Measurements from ENCODE around the gene NAA16.

NAA16 gene

GRCh38 chr13:41332829-41333228, 21.8 kb downstream of the NAA16 start:
- no peaks in the 10 kb centered on the region for H3F3A ChIP-seq (ENCODE audit: insufficient read depth, low read length)
- no peaks in the 10 kb centered on the region for H3K9me3 ChIP-seq (replicated peaks; ENCODE audit: insufficient read depth, low read length)
- no peak overlapping the region for H2AFZ ChIP-seq (ENCODE audit: low read length)
- H3K4me1 ChIP-seq (ENCODE audit: low read length): no peaks in the 10 kb centered on the region
- no peaks in the 10 kb centered on the region for H4K20me1 ChIP-seq (ENCODE audit: insufficient read depth, low read length)
- no peak overlapping the region for H3K4me3 ChIP-seq (ENCODE audit: low read length)
- H3K9me2 ChIP-seq (replicated peaks; ENCODE audit: insufficient read depth, low read length): no peaks in the 10 kb centered on the region
- no peaks in the 10 kb centered on the region for H3K79me2 ChIP-seq (ENCODE audit: low read length)
- no peaks in the 10 kb centered on the region; the same call in 1 of the 2 replicates for H3K36me3 ChIP-seq (replicated peaks; ENCODE audit: insufficient read depth, low read length)
- no peak for TF ChIP-seq EZH2 (optimal IDR thresholded peaks at IDR 0.05; ENCODE audit: low read depth, low read length)
- TF ChIP-seq CTCF (IDR thresholded peaks at IDR 0.05; ENCODE audit: low read length): no peak
- no peak for TF ChIP-seq EZH2phosphoT487 (IDR thresholded peaks at IDR 0.05; ENCODE audit: low read length)
- H3K4me2 ChIP-seq (ENCODE audit: low read depth, low read length): no peak overlapping the region
- no peaks in the 10 kb centered on the region for H3K27me3 ChIP-seq (replicated peaks; ENCODE audit: insufficient read depth, low read length)
- H3K27ac ChIP-seq (ENCODE audit: low read length): no peak overlapping the region
- no peak overlapping the region for H3K9ac ChIP-seq (ENCODE audit: low read length)
- DNase-seq: no peak

- H2AFZ ChIP-seq (ENCODE audit: low read length): no peak overlapping the region
- no peaks in the 10 kb centered on the region for H3K4me1 ChIP-seq (ENCODE audit: low read length)
- no peak overlapping the region for H3K4me2 ChIP-seq (ENCODE audit: low read depth, low read length)
- H3K9me2 ChIP-seq (replicated peaks; ENCODE audit: insufficient read depth, low read length): no peaks in the 10 kb centered on the region
- no peak overlapping the region for H3K4me3 ChIP-seq (ENCODE audit: low read length)
- TF ChIP-seq CTCF (IDR thresholded peaks at IDR 0.05; ENCODE audit: low read length) (no peak), EZH2 (optimal IDR thresholded peaks at IDR 0.05; ENCODE audit: low read depth, low read length) (no peak), EZH2phosphoT487 (IDR thresholded peaks at IDR 0.05; ENCODE audit: low read length) (no peak)
- no peak for DNase-seq
- no peak overlapping the region for H3K27ac ChIP-seq (ENCODE audit: low read length)
- no peaks in the 10 kb centered on the region for H3K79me2 ChIP-seq (ENCODE audit: low read length)
- no peaks in the 10 kb centered on the region for H3K27me3 ChIP-seq (replicated peaks; ENCODE audit: insufficient read depth, low read length)
- H3K9me3 ChIP-seq (replicated peaks; ENCODE audit: insufficient read depth, low read length): no peaks in the 10 kb centered on the region
- H3F3A ChIP-seq (ENCODE audit: insufficient read depth, low read length): no peaks in the 10 kb centered on the region
- no peaks in the 10 kb centered on the region; the same call in 1 of the 2 replicates for H3K36me3 ChIP-seq (replicated peaks; ENCODE audit: insufficient read depth, low read length)
- no peaks in the 10 kb centered on the region for H4K20me1 ChIP-seq (ENCODE audit: insufficient read depth, low read length)
- H3K9ac ChIP-seq (ENCODE audit: low read length): no peak overlapping the region
Observed at GRCh38 chr13:41334810-41335209, 23.7 kb downstream of the NAA16 start.

- no peaks in the 10 kb centered on the region for H3K27me3 ChIP-seq (replicated peaks; ENCODE audit: insufficient read depth, low read length)
- no peaks in the 10 kb centered on the region for H3K9me3 ChIP-seq (replicated peaks; ENCODE audit: insufficient read depth, low read length)
- H4K20me1 ChIP-seq (ENCODE audit: insufficient read depth, low read length): no peaks in the 10 kb centered on the region
- no peaks in the 10 kb centered on the region for H3K4me1 ChIP-seq (ENCODE audit: low read length)
- no peaks in the 10 kb centered on the region for H3K36me3 ChIP-seq (replicated peaks; ENCODE audit: insufficient read depth, low read length)
- TF ChIP-seq EZH2phosphoT487 (IDR thresholded peaks at IDR 0.05; ENCODE audit: low read length) (no peak), EZH2 (optimal IDR thresholded peaks at IDR 0.05; ENCODE audit: low read depth, low read length) (no peak), CTCF (IDR thresholded peaks at IDR 0.05; ENCODE audit: low read length) (no peak)
- no peaks in the 10 kb centered on the region for H3K9me2 ChIP-seq (replicated peaks; ENCODE audit: insufficient read depth, low read length)
- H3K4me2 ChIP-seq (ENCODE audit: low read depth, low read length): no peak overlapping the region
- H3K4me3 ChIP-seq (ENCODE audit: low read length): no peak overlapping the region
- no peaks in the 10 kb centered on the region for H3K79me2 ChIP-seq (ENCODE audit: low read length)
- H2AFZ ChIP-seq (ENCODE audit: low read length): no peak overlapping the region
- H3K27ac ChIP-seq (ENCODE audit: low read length): no peak overlapping the region
- H3F3A ChIP-seq (ENCODE audit: insufficient read depth, low read length): no peaks in the 10 kb centered on the region
- no peak for DNase-seq
- H3K9ac ChIP-seq (ENCODE audit: low read length): no peak overlapping the region
Observed at GRCh38 chr13:41344358-41344757, 33.3 kb downstream of the NAA16 start.
